SK-N-SH treated with all-trans-retinoic acid at 6 μM for 48 hours (cell line): Measurements from ENCODE around the gene MYEOV.

Experiments
- ATAC-seq: fragments of 200-7000 bp; cut with Tn5 transposase; 3 replicates; pipeline ENCODE4 v1.9.1; 2020; ENCODE audit warnings: mild to moderate bottlenecking, moderate library complexity
- BACH2 ChIP-seq: fragments of 250-450 bp; sonication (Bioruptor Pico); IDR thresholded peaks from 2 replicates; pipeline ENCODE4 v1.9.0; 2021; ENCODE audit warnings: mild to moderate bottlenecking, borderline replicate concordance
- CSDC2 ChIP-seq: fragments of 250-450 bp; sonication (Bioruptor Pico); IDR thresholded peaks from 2 replicates; pipeline ENCODE4 v1.5.0; 2020; ENCODE audit warnings: mild to moderate bottlenecking, moderate library complexity
- CSRNP3 ChIP-seq: fragments of 250-450 bp; sonication (Bioruptor Pico); IDR thresholded peaks from 2 replicates; pipeline ENCODE4 v1.5.1; 2021; ENCODE audit warnings: mild to moderate bottlenecking, moderate library complexity
- ESRRG ChIP-seq: fragments of 250-450 bp; sonication (Bioruptor Pico); IDR thresholded peaks from 2 replicates; pipeline ENCODE4 v1.6.1; 2021; ENCODE audit warnings: mild to moderate bottlenecking
- GLIS3 ChIP-seq: fragments of 250-450 bp; sonication (Bioruptor Pico); IDR thresholded peaks from 2 replicates; pipeline ENCODE4 v1.5.0; 2020; ENCODE audit warnings: mild to moderate bottlenecking, moderate library complexity
- ISL1 ChIP-seq: fragments of 250-450 bp; sonication (Bioruptor Pico); IDR thresholded peaks from 2 replicates; pipeline ENCODE4 v2.1.2; 2022; ENCODE audit warnings: mild to moderate bottlenecking, moderate library complexity
- OSR1 ChIP-seq: fragments of 250-450 bp; sonication (Bioruptor Pico); IDR thresholded peaks from 2 replicates; pipeline ENCODE4 v1.8.0; 2022; ENCODE audit warnings: moderate library complexity, mild to moderate bottlenecking, inconsistent platforms
- PATZ1 ChIP-seq: fragments of 250-450 bp; sonication (Bioruptor Pico); IDR thresholded peaks from 2 replicates; pipeline ENCODE4 v1.8.0; 2020; ENCODE audit warnings: mild to moderate bottlenecking, moderate library complexity, borderline replicate concordance
- PPARA ChIP-seq: fragments of 250-450 bp; sonication (Bioruptor Pico); IDR thresholded peaks from 2 replicates; pipeline ENCODE4 v1.5.0; 2020; ENCODE audit warnings: mild to moderate bottlenecking, borderline replicate concordance
- RARB ChIP-seq: fragments of 250-450 bp; sonication (Bioruptor Pico); IDR thresholded peaks from 2 replicates; pipeline ENCODE4 v1.8.0; 2021; ENCODE audit warnings: mild to moderate bottlenecking, moderate library complexity
- SNAI2 ChIP-seq: fragments of 250-450 bp; sonication (Bioruptor Pico); IDR thresholded peaks from 2 replicates; pipeline ENCODE4 v1.5.0; 2020; ENCODE audit warnings: mild to moderate bottlenecking, moderate library complexity
- TOX ChIP-seq: fragments of 250-450 bp; sonication (Bioruptor Pico); IDR thresholded peaks from 2 replicates; pipeline ENCODE4 v1.8.0; 2021; ENCODE audit warnings: mild to moderate bottlenecking, moderate library complexity, borderline replicate concordance
- ZC3H10 ChIP-seq: fragments of 250-450 bp; sonication (Bioruptor Pico); IDR thresholded peaks from 2 replicates; pipeline ENCODE4 v1.5.1; 2021; ENCODE audit warnings: mild to moderate bottlenecking, moderate library complexity
- ZFP3 ChIP-seq: fragments of 250-450 bp; sonication (Bioruptor Pico); IDR thresholded peaks from 2 replicates; pipeline ENCODE4 v1.5.0; 2020; ENCODE audit warnings: mild to moderate bottlenecking, moderate library complexity
- ZFP30 ChIP-seq: fragments of 450-650 bp; formaldehyde crosslinking; IDR thresholded peaks from 2 replicates; pipeline ENCODE4 v1.5.0; 2022; ENCODE audit warnings: mild to moderate bottlenecking, moderate library complexity
- ZNF565 ChIP-seq: fragments of 450-650 bp; formaldehyde crosslinking; conservative IDR thresholded peaks from 2 replicates; pipeline ENCODE4 v1.5.0; 2020; ENCODE audit warnings: low read depth, mild to moderate bottlenecking, moderate library complexity
- ZNF8 ChIP-seq: fragments of 450-650 bp; formaldehyde crosslinking; IDR thresholded peaks from 2 replicates; pipeline ENCODE4 v1.5.0; 2020; ENCODE audit warnings: mild to moderate bottlenecking, moderate library complexity
- TF ChIP-seq, protein P1 (sequence below): fragments of 250-450 bp; sonication (Bioruptor Pico); IDR thresholded peaks from 2 replicates; pipeline ENCODE4 v1.8.0; 2021; ENCODE audit warnings: low read depth, mild to moderate bottlenecking, moderate library complexity, borderline replicate concordance
- TF ChIP-seq, protein P2 (sequence below): fragments of 250-450 bp; sonication (Bioruptor Pico); IDR thresholded peaks from 2 replicates; pipeline ENCODE4 v1.5.1; 2020; ENCODE audit warnings: low read depth, mild to moderate bottlenecking, moderate library complexity

The MYEOV gene

GRCh38 chr11:69280994-69281393, 13.0 kb upstream of the MYEOV start:
- TF ChIP-seq TOX (no peak), ZFP3 (CRISPR knock-in tag) (no peak), ZNF8 (no peak), GLIS3 (CRISPR knock-in tag) (no peak), CSRNP3 (CRISPR knock-in tag) (no peak), ISL1 (CRISPR knock-in tag) (no peak)
- TF ChIP-seq, protein P1, sequence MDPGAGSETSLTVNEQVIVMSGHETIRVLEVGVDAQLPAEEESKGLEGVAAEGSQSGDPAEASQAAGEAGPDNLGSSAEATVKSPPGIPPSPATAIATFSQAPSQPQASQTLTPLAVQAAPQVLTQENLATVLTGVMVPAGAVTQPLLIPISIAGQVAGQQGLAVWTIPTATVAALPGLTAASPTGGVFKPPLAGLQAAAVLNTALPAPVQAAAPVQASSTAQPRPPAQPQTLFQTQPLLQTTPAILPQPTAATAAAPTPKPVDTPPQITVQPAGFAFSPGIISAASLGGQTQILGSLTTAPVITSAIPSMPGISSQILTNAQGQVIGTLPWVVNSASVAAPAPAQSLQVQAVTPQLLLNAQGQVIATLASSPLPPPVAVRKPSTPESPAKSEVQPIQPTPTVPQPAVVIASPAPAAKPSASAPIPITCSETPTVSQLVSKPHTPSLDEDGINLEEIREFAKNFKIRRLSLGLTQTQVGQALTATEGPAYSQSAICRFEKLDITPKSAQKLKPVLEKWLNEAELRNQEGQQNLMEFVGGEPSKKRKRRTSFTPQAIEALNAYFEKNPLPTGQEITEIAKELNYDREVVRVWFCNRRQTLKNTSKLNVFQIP (CRISPR knock-in tag): no peak
- no peak for ATAC-seq

- ATAC-seq: no peak
- TF ChIP-seq PPARA (no peak), ZNF565 (CRISPR knock-in tag) (no peak), CSDC2 (no peak), OSR1 (no peak), ZNF8 (no peak), ZFP3 (CRISPR knock-in tag) (no peak), ZFP30 (CRISPR knock-in tag) (no peak), RARB (CRISPR knock-in tag) (no peak), ZC3H10 (CRISPR knock-in tag) (no peak), GLIS3 (CRISPR knock-in tag) (no peak)
Measured at GRCh38 chr11:69283446-69283845, 10.5 kb upstream of the MYEOV start.

DNA sequence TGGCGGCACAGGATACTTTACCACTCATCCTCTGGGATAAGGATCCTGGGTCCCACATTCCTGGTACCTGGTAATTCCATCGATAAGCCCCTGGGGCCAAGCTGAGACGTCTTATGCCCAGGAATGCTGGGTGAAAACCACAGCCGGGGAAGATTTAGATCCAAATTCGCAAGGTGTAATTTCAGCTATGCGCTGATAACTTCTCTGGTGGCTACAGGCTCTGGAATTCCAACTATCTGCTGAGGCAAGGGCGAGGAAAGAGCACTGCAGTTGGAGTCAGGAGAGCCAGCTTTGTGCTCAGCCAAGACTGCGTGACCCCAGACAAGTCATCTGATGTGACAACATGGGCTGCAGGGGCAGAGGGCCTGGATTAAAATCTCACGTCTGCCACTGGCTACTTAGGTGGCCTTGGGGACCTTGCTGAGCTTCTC, 9.9 kb upstream of the MYEOV start:
- TF ChIP-seq ISL1 (CRISPR knock-in tag): no peak
- no peak for TF ChIP-seq ZNF565 (CRISPR knock-in tag)
- TF ChIP-seq ZNF8: no peak
- no peak for TF ChIP-seq ESRRG
- ATAC-seq: no peak

DNA sequence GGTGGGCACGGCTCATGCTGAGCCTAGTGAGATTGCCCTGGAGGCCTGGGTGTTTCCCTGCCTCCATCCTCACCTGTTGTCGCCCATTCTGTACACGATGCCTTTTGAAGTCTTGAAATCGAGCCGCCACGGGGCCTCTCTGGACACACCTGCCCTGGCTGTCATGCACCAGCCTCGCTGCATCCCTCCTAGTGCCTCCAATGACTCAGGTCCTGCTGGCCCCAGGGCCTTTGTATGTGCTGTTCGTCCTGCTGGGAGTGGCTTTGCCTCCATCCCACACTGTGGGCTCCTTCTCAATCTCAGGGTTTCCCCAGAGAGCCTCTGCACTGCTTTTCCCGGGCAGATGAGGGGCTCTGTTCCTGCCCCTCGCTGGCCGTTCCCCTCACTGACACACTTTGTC, 8.9 kb upstream of the MYEOV start:
- no peak for ATAC-seq
- TF ChIP-seq OSR1 (no peak), SNAI2 (CRISPR knock-in tag) (no peak), CSRNP3 (CRISPR knock-in tag) (no peak), BACH2 (CRISPR knock-in tag) (no peak), ZFP30 (CRISPR knock-in tag) (no peak), CSDC2 (no peak), ESRRG (no peak), PPARA (no peak), ZFP3 (CRISPR knock-in tag) (no peak), RARB (CRISPR knock-in tag) (no peak), PATZ1 (no peak)
- TF ChIP-seq, protein P1 (CRISPR knock-in tag): no peak
- TF ChIP-seq, protein P2, sequence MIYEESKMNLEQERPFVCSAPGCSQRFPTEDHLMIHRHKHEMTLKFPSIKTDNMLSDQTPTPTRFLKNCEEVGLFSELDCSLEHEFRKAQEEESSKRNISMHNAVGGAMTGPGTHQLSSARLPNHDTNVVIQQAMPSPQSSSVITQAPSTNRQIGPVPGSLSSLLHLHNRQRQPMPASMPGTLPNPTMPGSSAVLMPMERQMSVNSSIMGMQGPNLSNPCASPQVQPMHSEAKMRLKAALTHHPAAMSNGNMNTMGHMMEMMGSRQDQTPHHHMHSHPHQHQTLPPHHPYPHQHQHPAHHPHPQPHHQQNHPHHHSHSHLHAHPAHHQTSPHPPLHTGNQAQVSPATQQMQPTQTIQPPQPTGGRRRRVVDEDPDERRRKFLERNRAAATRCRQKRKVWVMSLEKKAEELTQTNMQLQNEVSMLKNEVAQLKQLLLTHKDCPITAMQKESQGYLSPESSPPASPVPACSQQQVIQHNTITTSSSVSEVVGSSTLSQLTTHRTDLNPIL (CRISPR knock-in tag): no peak
